Testis (tissue), 3 donors: ENCODE data around the gene ARID3A. TPM values are rescaled to one million over a fixed set of nuclear protein-coding genes. Genes with fewer than 3 reads are reported as not detected.
A peak's percentile ranks its signal among the peaks of the same experiment; 100 is the strongest.

ENCODE experiments used
- DNase-seq: peaks from one replicate; pipeline ENCODE4 v3.0.0-alpha.2; 2019
- H3K27ac ChIP-seq, 2 donors: fragments of 200-600 bp; sonication (generic); one replicate each; pipeline ENCODE4 v1.5.1; 2019
- H3K27me3 ChIP-seq: fragments of 200-600 bp; sonication (generic); one replicate; pipeline ENCODE4 v1.5.1; 2019
- H3K36me3 ChIP-seq: fragments of 200-600 bp; sonication (generic); one replicate; pipeline ENCODE4 v1.5.1; 2017; ENCODE audit warnings: low read depth; ENCODE audit errors: missing control alignments
- H3K4me1 ChIP-seq: fragments of 200-600 bp; sonication (generic); one replicate; pipeline ENCODE4 v1.5.1; 2019
- H3K4me3 ChIP-seq, 2 donors: fragments of 200-600 bp; sonication (generic); one replicate each; pipeline ENCODE4 v1.5.1; 2017 to 2019
- H3K9me3 ChIP-seq: fragments of 200-600 bp; sonication (generic); one replicate; pipeline ENCODE4 v1.5.1; 2017
- POLR2A ChIP-seq: fragments of 450-650 bp; IDR thresholded peaks from one replicate; pipeline ENCODE4 v1.6.1; 2017; ENCODE audit warnings: antibody characterized with exemption, mild to moderate bottlenecking, moderate library complexity
- WGBS, 2 donors: methylation state at CpG; one replicate each; pipeline ENCODE4 v1.1.5; 2018; 5-methylcytosine and 5-hydroxymethylcytosine counted together
- intact Hi-C: fragments of 100-400 bp; cut with DNase I; formaldehyde crosslinking; loops from one replicate; pipeline ENCODE4 v1.15.1; 2023; ENCODE audit warnings: low total_unique reads
- polyA plus RNA-seq: library from polyadenylated mRNA; stranded (reverse); fragments of 350-450 nt; fragmentation: Illumina TruSeq; extraction: RNeasy Lipid Tissue Mini Kit (QIAGEN cat#74804); gene quantifications from one replicate; pipeline ENCODE4 v1.2.3, GENCODE V29; 2014; ENCODE audit warnings: low read depth, low replicate concordance; ENCODE audit not compliant: insufficient read depth
- total RNA-seq, 2 donors: library from RNA; depleted of rRNA; stranded (reverse); fragments of >200 nt; gene quantifications; one replicate each; pipeline ENCODE4 v1.2.3, GENCODE V29; 2016
- TF ChIP-seq, protein P1 (sequence below), 3 experiments: fragments of 450-650 bp in 2 of 3; fragments of 200-600 bp in 1 of 3; sonication (generic) in 1 of 3; IDR thresholded peaks; one replicate each; pipeline ENCODE4 v1.5.1; 2016 to 2019; ENCODE audit warnings: antibody characterized with exemption in 3 of 3, mild to moderate bottlenecking in 2 of 3, moderate library complexity in 1 of 3

The ARID3A gene
- total and polyA plus RNA-seq, 3 donors from 2014 or later: 15.3 to 38.2 (median 26.5) TPM

GRCh38 chr19:934197-934840, 8.5 kb downstream of the ARID3A start:
- 80 to 83% methylated on average over 17 to 29 of the region's 29 CpGs for WGBS, 2 donors
- H3K4me1 ChIP-seq: peaks cover 31% of the 10 kb centered on the region
- intact Hi-C loops: no loop called here
- no peak for TF ChIP-seq POLR2A
- TF ChIP-seq, protein P1, sequence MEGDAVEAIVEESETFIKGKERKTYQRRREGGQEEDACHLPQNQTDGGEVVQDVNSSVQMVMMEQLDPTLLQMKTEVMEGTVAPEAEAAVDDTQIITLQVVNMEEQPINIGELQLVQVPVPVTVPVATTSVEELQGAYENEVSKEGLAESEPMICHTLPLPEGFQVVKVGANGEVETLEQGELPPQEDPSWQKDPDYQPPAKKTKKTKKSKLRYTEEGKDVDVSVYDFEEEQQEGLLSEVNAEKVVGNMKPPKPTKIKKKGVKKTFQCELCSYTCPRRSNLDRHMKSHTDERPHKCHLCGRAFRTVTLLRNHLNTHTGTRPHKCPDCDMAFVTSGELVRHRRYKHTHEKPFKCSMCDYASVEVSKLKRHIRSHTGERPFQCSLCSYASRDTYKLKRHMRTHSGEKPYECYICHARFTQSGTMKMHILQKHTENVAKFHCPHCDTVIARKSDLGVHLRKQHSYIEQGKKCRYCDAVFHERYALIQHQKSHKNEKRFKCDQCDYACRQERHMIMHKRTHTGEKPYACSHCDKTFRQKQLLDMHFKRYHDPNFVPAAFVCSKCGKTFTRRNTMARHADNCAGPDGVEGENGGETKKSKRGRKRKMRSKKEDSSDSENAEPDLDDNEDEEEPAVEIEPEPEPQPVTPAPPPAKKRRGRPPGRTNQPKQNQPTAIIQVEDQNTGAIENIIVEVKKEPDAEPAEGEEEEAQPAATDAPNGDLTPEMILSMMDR (IDR thresholded peaks at IDR 0.05): no peak
- no peaks in the 10 kb centered on the region for H3K36me3 ChIP-seq
- H3K9me3 ChIP-seq: no peaks in the 10 kb centered on the region
- no peak overlapping the region for H3K4me3 ChIP-seq
- H3K27me3 ChIP-seq: no peaks in the 10 kb centered on the region
- peak overlapping the region in 1 of 2 donors; percentile 43 for H3K27ac ChIP-seq
- DNase-seq: no peak

- Histone ChIP-seq H3K36me3 (no peaks in the 10 kb centered on the region), H3K4me1 (peaks cover 32% of the 10 kb centered on the region), H3K27me3 (no peaks in the 10 kb centered on the region), H3K4me3 (no peak overlapping the region), H3K9me3 (no peaks in the 10 kb centered on the region), H3K27ac (peak overlapping the region in 1 of 2 donors; percentile 43)
- TF ChIP-seq, protein P1 (IDR thresholded peaks at IDR 0.05): no peak
- TF ChIP-seq POLR2A: no peak
- intact Hi-C loops: no loop called here
- WGBS, 2 donors: 27 to 54% methylated on average over 5 to 31 of the region's 31 CpGs
- DNase-seq: peak; percentile 71
Measured at GRCh38 chr19:934865-935479, 9.1 kb downstream of the ARID3A start.

DNA sequence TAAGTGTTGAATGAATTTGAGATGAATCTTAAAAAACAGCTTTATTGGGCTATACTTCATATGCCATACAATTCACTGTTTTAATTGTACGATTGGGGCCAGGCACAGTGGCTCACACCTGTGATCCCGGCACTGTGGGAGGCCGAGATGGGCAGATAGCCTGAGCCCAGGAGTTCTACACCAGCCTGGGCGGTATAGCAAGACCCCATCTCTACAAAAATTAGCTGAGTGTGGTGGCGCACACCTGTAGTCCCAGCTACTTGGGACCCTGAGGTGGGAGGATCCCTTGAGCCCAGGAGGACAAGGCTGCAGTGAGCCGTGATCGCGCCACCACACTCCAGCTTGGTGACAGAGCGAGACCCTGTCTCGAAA, 10.3 kb downstream of the ARID3A start:
- Histone ChIP-seq H3K4me1 (peaks cover 38% of the 10 kb centered on the region), H3K27ac (no peak overlapping the region), H3K36me3 (no peaks in the 10 kb centered on the region), H3K4me3 (no peak overlapping the region), H3K27me3 (no peaks in the 10 kb centered on the region), H3K9me3 (no peaks in the 10 kb centered on the region)
- intact Hi-C loops: no loop called here
- TF ChIP-seq POLR2A: no peak
- TF ChIP-seq, protein P1 (IDR thresholded peaks at IDR 0.05): no peak
- WGBS, 2 donors: 98 to 99% methylated on average over 9 to 10 of the region's 10 CpGs
- no peak for DNase-seq

GRCh38 chr19:937259-937694, 11.4 kb downstream of the ARID3A start:
- no peaks in the 10 kb centered on the region for H3K9me3 ChIP-seq
- intact Hi-C loops: no loop called here
- no peaks in the 10 kb centered on the region for H3K27me3 ChIP-seq
- TF ChIP-seq, protein P1 (IDR thresholded peaks at IDR 0.05): no peak
- no peak for TF ChIP-seq POLR2A
- no peak for DNase-seq
- H3K4me3 ChIP-seq: no peak overlapping the region
- 92 to 95% methylated on average over 16 of the region's 16 CpGs for WGBS, 2 donors
- no peaks in the 10 kb centered on the region for H3K36me3 ChIP-seq
- H3K4me1 ChIP-seq: peaks cover 39% of the 10 kb centered on the region
- no peak overlapping the region for H3K27ac ChIP-seq
